ENCODE data around the gene ATP5ME. TPM values are rescaled to one million over a fixed set of nuclear protein-coding genes. Genes with fewer than 3 reads are reported as not detected.

Gene ATP5ME
- polyA plus RNA-seq, 1 of the 3 experiments (the other 2 are of a cell fraction) = 1,185 TPM

DNA sequence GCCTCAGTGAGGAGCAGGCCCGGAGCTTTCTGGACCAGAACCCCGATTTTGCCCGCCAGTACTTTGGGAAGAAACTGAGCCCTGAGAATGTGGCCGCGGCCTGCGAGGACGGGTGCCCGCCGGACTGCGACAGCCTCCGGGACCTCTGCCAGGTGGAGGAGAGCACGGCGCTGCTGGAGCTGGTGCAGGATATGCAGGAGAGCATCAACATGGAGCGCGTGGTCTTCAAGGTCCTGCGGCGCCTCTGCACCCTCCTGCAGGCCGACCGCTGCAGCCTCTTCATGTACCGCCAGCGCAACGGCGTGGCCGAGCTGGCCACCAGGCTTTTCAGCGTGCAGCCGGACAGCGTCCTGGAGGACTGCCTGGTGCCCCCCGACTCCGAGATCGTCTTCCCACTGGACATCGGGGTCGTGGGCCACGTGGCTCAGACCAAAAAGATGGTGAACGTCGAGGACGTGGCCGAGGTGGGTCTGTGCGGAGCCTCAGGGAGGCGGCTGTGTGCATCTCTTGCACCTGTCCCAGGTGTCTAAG, 48.4 kb downstream of the ATP5ME start:
- ChIA-PET CTCF (no interaction called here), POLR2A (no interaction called here)
- H3K36me3 ChIP-seq (replicated peaks in 1 of 2; ENCODE audit: control insufficient read depth in 1 of 2, insufficient read depth in 2 of 2, low read length in 1 of 2) = no peaks in the 10 kb centered on the region
- H3K27me3 ChIP-seq (ENCODE audit: insufficient read depth) = no peaks in the 10 kb centered on the region; the same call in 1 of the 2 replicates
- no peak overlapping the region for H3K27ac ChIP-seq (ENCODE audit: low read depth in 2 of 2, low read length in 1 of 2)
- TF ChIP-seq PBX3 (IDR thresholded peaks at IDR 0.05) (no peak), YY1 (IDR thresholded peaks at IDR 0.05; ENCODE audit: low read depth) (no peak), FOSL2 (IDR thresholded peaks at IDR 0.05; ENCODE audit: borderline replicate concordance, low read depth) (no peak)
- TF ChIP-seq, protein P1, sequence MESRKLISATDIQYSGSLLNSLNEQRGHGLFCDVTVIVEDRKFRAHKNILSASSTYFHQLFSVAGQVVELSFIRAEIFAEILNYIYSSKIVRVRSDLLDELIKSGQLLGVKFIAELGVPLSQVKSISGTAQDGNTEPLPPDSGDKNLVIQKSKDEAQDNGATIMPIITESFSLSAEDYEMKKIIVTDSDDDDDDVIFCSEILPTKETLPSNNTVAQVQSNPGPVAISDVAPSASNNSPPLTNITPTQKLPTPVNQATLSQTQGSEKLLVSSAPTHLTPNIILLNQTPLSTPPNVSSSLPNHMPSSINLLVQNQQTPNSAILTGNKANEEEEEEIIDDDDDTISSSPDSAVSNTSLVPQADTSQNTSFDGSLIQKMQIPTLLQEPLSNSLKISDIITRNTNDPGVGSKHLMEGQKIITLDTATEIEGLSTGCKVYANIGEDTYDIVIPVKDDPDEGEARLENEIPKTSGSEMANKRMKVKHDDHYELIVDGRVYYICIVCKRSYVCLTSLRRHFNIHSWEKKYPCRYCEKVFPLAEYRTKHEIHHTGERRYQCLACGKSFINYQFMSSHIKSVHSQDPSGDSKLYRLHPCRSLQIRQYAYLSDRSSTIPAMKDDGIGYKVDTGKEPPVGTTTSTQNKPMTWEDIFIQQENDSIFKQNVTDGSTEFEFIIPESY (IDR thresholded peaks at IDR 0.05; ENCODE audit: borderline replicate concordance, low read depth) = no peak
- no peaks in the 10 kb centered on the region for H4K20me1 ChIP-seq (ENCODE audit: insufficient read depth)
- no peak overlapping the region for H3K4me2 ChIP-seq
- no peaks in the 10 kb centered on the region for H3K9me2 ChIP-seq
- H3K4me3 ChIP-seq (ENCODE audit: low read depth in 2 of 2, low read length in 1 of 2) = no peak overlapping the region
- no peak overlapping the region for H2AFZ ChIP-seq (ENCODE audit: low read depth)
- H3K79me2 ChIP-seq (ENCODE audit: insufficient read depth) = no peaks in the 10 kb centered on the region
- no peaks in the 10 kb centered on the region for H3K9me3 ChIP-seq
- peaks cover 3% of the 10 kb centered on the region for H3F3A ChIP-seq (replicated peaks; ENCODE audit: insufficient read depth)
- DNase-seq = no peak
- H3K4me1 ChIP-seq (ENCODE audit: control insufficient read depth in 1 of 2, insufficient read depth in 2 of 2, low read depth in 1 of 2, low read length in 1 of 2) = no peaks in the 10 kb centered on the region
- no peak overlapping the region for H3K9ac ChIP-seq
- WGBS (ENCODE audit: low lambda C conversion rate) = 29% methylated on average over 12 of the region's 39 CpGs

GRCh38 chr4:624705-625590, 49.1 kb downstream of the ATP5ME start, which contains the start of gene PDE6B:
Gene PDE6B, plus strand, starts transcription at chr4:625573. Its CDS starts 54 bp downstream, at chr4:625627.
- POLR2A ChIA-PET = no interaction called here
- Histone ChIP-seq H3K36me3 (replicated peaks in 1 of 2; ENCODE audit: control insufficient read depth in 1 of 2, insufficient read depth in 2 of 2, low read length in 1 of 2) (no peaks in the 10 kb centered on the region), H3F3A (replicated peaks; ENCODE audit: insufficient read depth) (peaks cover 3% of the 10 kb centered on the region), H3K27ac (ENCODE audit: low read depth in 2 of 2, low read length in 1 of 2) (no peak within 1 kb of the TSS), H3K27me3 (ENCODE audit: insufficient read depth) (peaks cover 6% of the 10 kb centered on the region; the same call in 1 of the 2 replicates), H3K4me2 (no peak within 1 kb of the TSS), H3K9me3 (no peaks in the 10 kb centered on the region), H3K4me3 (ENCODE audit: low read depth in 2 of 2, low read length in 1 of 2) (no peak within 1 kb of the TSS), H3K4me1 (ENCODE audit: control insufficient read depth in 1 of 2, insufficient read depth in 2 of 2, low read depth in 1 of 2, low read length in 1 of 2) (no peaks in the 10 kb centered on the region), H2AFZ (ENCODE audit: low read depth) (no peak within 1 kb of the TSS), H4K20me1 (ENCODE audit: insufficient read depth) (no peaks in the 10 kb centered on the region), H3K79me2 (ENCODE audit: insufficient read depth) (no peaks in the 10 kb centered on the region), H3K9me2 (no peaks in the 10 kb centered on the region), H3K9ac (no peak within 1 kb of the TSS)
- TF ChIP-seq EP300 (IDR thresholded peaks at IDR 0.05; ENCODE audit: borderline replicate concordance in 1 of 2, low read depth in 1 of 2, low read length in 1 of 2) (no peak), MEF2A (IDR thresholded peaks at IDR 0.05; ENCODE audit: borderline replicate concordance, low read depth) (no peak), TAF1 (IDR thresholded peaks at IDR 0.05; ENCODE audit: borderline replicate concordance, low read depth, low read length) (no peak)
- TF ChIP-seq, protein P2, sequence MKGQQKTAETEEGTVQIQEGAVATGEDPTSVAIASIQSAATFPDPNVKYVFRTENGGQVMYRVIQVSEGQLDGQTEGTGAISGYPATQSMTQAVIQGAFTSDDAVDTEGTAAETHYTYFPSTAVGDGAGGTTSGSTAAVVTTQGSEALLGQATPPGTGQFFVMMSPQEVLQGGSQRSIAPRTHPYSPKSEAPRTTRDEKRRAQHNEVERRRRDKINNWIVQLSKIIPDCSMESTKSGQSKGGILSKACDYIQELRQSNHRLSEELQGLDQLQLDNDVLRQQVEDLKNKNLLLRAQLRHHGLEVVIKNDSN (IDR thresholded peaks at IDR 0.05; ENCODE audit: borderline replicate concordance, low read depth) = no peak
- DNase-seq = no peak
- 64% methylated on average over 6 of the region's 21 CpGs for WGBS (ENCODE audit: low lambda C conversion rate)
- CTCF ChIA-PET = interaction anchor here (0.7 kb wide), 1 partner anchor 18 kb away, joined by 3 read pairs; no protein-coding TSS in a partner anchor

All from SK-N-SH (cell line).